ENCODE data around the gene SPNS3.

The SPNS3 gene

GRCh38 chr17:4520894-4521600 lies 87.3 kb downstream of the SPNS3 start:
- CTCF ChIA-PET = interaction anchor here (1.2 kb wide), 1 partner anchor 9 kb away, joined by 3 read pairs; no protein-coding TSS in a partner anchor
- TF ChIP-seq PKNOX1 (IDR thresholded peaks at IDR 0.05) (no peak), ZNF384 (IDR thresholded peaks at IDR 0.05) (no peak), FOXM1 (IDR thresholded peaks at IDR 0.05; ENCODE audit: borderline replicate concordance) (no peak), SP1 (IDR thresholded peaks at IDR 0.05) (no peak), CTBP1 (IDR thresholded peaks at IDR 0.05; ENCODE audit: borderline replicate concordance) (no peak)
- POLR2A ChIA-PET = no interaction called here
- DNase-seq (ENCODE audit: extremely low spot score) = no peak

- CTCF ChIA-PET = no interaction called here
- no peak for DNase-seq (ENCODE audit: extremely low spot score)
- TF ChIP-seq ARNT (IDR thresholded peaks at IDR 0.05) (no peak), SP1 (IDR thresholded peaks at IDR 0.05) (no peak), SUZ12 (IDR thresholded peaks at IDR 0.05) (no peak), LEF1 (IDR thresholded peaks at IDR 0.05; ENCODE audit: borderline replicate concordance) (no peak), FOXK2 (IDR thresholded peaks at IDR 0.05) (no peak), CTBP1 (IDR thresholded peaks at IDR 0.05; ENCODE audit: borderline replicate concordance) (no peak), L3MBTL2 (conservative IDR thresholded peaks at IDR 0.05) (no peak), ELF4 (IDR thresholded peaks at IDR 0.05) (no peak), BHLHE40 (IDR thresholded peaks at IDR 0.05; ENCODE audit: borderline replicate concordance) (no peak), TARDBP (IDR thresholded peaks at IDR 0.05) (no peak)
- POLR2A ChIA-PET = no interaction called here
Measured at GRCh38 chr17:4522661-4523060, 88.9 kb downstream of the SPNS3 start.

GRCh38 chr17:4523946-4524345 lies 90.2 kb downstream of the SPNS3 start:
- DNase-seq (ENCODE audit: extremely low spot score) = no peak
- POLR2A ChIA-PET = no interaction called here
- TF ChIP-seq ZNF384 (IDR thresholded peaks at IDR 0.05) (no peak), CTBP1 (IDR thresholded peaks at IDR 0.05; ENCODE audit: borderline replicate concordance) (no peak), ELF4 (IDR thresholded peaks at IDR 0.05) (no peak), LEF1 (IDR thresholded peaks at IDR 0.05; ENCODE audit: borderline replicate concordance) (no peak), FOXM1 (IDR thresholded peaks at IDR 0.05; ENCODE audit: borderline replicate concordance) (no peak), FOXA1 (IDR thresholded peaks at IDR 0.05) (no peak), SUZ12 (IDR thresholded peaks at IDR 0.05) (no peak), L3MBTL2 (conservative IDR thresholded peaks at IDR 0.05) (no peak), HDGF (IDR thresholded peaks at IDR 0.05; ENCODE audit: borderline replicate concordance) (no peak), PKNOX1 (IDR thresholded peaks at IDR 0.05) (no peak), FOXK2 (IDR thresholded peaks at IDR 0.05) (no peak), TARDBP (IDR thresholded peaks at IDR 0.05) (no peak), ARNT (IDR thresholded peaks at IDR 0.05) (no peak), SP1 (IDR thresholded peaks at IDR 0.05) (no peak), BHLHE40 (IDR thresholded peaks at IDR 0.05; ENCODE audit: borderline replicate concordance) (no peak), NFRKB (IDR thresholded peaks at IDR 0.05) (no peak)
- CTCF ChIA-PET = interaction anchor here (0.6 kb wide), 1 partner anchor 109 kb away, joined by 3 read pairs; no protein-coding TSS in a partner anchor

GRCh38 chr17:4525691-4526397 lies 92.1 kb downstream of the SPNS3 start:
- ChIA-PET CTCF (interaction anchor here (0.6 kb wide), 1 partner anchor 673 kb away, joined by 3 read pairs; no protein-coding TSS in a partner anchor), POLR2A (no interaction called here)
- TF ChIP-seq L3MBTL2 (conservative IDR thresholded peaks at IDR 0.05) (no peak), ARNT (IDR thresholded peaks at IDR 0.05) (no peak), HDGF (IDR thresholded peaks at IDR 0.05; ENCODE audit: borderline replicate concordance) (no peak)
- no peak for DNase-seq (ENCODE audit: extremely low spot score)

GRCh38 chr17:4527134-4527533 lies 93.4 kb downstream of the SPNS3 start:
- ChIA-PET POLR2A (interaction anchor here (0.8 kb wide), 1 partner anchor 28 kb away, joined by 3 read pairs; no protein-coding TSS in a partner anchor), CTCF (interaction anchor here (1.0 kb wide), 1 partner anchor 27 kb away, joined by 3 read pairs; no protein-coding TSS in a partner anchor)
- TF ChIP-seq FOXK2 (IDR thresholded peaks at IDR 0.05) (no peak), ELF4 (IDR thresholded peaks at IDR 0.05) (no peak), ARNT (IDR thresholded peaks at IDR 0.05) (no peak), L3MBTL2 (conservative IDR thresholded peaks at IDR 0.05) (no peak), ZNF384 (IDR thresholded peaks at IDR 0.05) (no peak)
- no peak for DNase-seq (ENCODE audit: extremely low spot score)

GRCh38 chr17:4527566-4528125 lies 93.9 kb downstream of the SPNS3 start:
- CTCF ChIA-PET = interaction anchor here (1.0 kb wide), 1 partner anchor 28 kb away, joined by 3 read pairs; no protein-coding TSS in a partner anchor
- TF ChIP-seq ELF4 (IDR thresholded peaks at IDR 0.05) (no peak), BHLHE40 (IDR thresholded peaks at IDR 0.05; ENCODE audit: borderline replicate concordance) (no peak), SP1 (IDR thresholded peaks at IDR 0.05) (no peak), FOXM1 (IDR thresholded peaks at IDR 0.05; ENCODE audit: borderline replicate concordance) (no peak), CTBP1 (IDR thresholded peaks at IDR 0.05; ENCODE audit: borderline replicate concordance) (no peak), HDGF (IDR thresholded peaks at IDR 0.05; ENCODE audit: borderline replicate concordance) (no peak)
- DNase-seq (ENCODE audit: extremely low spot score) = no peak
- POLR2A ChIA-PET = interaction anchor here (0.8 kb wide), 1 partner anchor 28 kb away, joined by 3 read pairs; no protein-coding TSS in a partner anchor
